GM18868 (cell line): ENCODE data around the gene ACACA.

Source experiments
- ATAC-seq: cut with Tn5 transposase; IDR thresholded peaks from one replicate; pipeline ENCODE4 v1.9.1; 2021; ENCODE audit warnings: mild to moderate bottlenecking, moderate library complexity; ENCODE audit not compliant: unreplicated experiment

ACACA gene

DNA sequence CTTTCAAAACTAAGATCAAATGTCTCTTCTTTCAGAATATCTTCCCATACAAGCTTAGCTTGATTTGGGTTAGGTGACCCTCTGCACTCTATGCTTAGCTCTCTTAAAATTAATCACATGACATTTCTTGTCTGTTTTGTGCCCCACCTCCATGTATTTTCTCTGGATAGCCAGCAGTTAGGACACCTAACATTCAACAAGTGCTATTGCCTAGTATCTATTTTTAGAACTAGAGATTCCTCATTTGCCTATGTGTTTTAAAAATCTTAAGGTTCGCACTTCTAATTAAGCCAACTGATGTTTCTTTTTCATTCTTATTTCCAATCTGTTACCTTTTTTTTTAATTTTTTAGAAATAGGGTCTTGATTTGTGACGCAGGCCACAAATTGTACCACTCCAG is 160.6 kb downstream of the ACACA start:
- no peak for ATAC-seq

DNA sequence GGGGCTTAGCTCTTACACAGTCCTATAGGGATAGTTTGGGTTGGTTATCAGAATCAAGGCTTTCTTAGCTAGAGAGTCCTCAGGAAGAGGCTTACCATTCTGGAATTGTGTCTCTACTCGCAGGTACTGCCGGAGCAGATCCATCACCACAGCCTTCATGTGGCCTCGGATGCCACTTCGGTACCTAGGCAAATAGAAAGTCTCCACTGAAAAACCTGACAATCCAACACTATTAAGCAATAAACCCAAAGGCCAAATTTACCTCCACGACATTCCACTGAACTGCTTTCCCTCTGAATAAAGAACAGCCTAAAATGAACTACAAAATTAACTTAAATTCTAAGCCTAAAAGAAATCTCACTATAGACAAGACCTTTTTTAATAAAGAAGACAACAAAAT is 166.3 kb downstream of the ACACA start:
- no peak for ATAC-seq

- no peak for ATAC-seq
Measured at GRCh38 chr17:37239690-37240334, 166.8 kb downstream of the ACACA start.

DNA sequence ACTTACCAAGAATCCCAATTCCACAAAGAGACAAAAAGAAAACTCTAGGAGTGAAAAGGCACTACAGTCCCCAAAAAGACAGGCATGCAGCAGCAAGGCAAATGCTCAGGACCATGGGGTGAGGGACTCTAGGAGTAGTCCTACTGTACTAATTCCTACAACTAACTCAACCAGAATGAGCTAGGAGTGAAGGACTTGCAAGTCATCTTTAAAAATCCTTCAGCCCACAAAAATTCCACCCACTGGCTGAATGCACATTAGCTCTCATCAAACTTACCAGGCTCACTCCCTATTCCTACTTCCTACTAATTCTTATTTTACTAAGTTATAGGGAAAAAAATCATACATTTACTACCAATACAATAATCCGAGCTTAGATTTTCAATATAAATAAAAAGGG is 172.5 kb downstream of the ACACA start:
- ATAC-seq: no peak

DNA sequence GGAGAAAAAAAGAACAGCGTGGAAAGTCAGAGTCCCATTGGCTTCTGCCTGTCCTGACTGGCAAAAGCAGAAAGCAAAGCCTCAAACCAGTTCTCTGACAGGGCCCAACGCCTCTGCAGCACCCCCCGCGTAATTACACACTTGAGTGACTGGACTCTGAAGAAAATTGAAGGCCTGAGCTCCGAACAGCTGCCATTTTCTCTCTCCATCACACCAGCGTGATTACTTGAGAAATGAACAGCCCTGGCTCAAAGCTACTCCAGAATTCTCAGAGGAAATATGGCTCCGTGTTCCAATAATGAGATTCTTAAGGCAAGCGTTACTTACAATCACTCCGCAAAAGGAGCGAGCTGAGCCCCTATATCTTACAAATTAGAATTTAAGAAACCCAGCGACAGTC is 173.6 kb downstream of the ACACA start:
- ATAC-seq: no peak

DNA sequence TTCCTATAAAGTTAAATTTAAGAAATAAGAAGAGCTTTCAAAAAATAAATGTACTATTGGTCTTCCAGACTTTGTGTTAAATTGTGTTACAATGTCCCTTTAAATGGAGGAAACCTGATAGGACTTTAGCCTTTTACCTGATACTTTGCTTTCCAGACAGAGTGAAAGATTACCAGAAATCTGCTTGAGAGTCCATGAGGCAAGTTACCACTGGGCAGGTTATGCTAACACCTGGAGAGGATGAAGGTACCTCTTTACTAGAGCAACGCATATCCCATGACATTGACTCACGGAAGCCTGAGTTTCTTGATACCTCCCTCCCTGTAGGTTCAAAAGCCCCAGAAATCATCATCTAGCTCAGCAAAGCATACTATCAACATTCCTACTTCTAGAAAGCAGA is 174.7 kb downstream of the ACACA start:
- no peak for ATAC-seq

GRCh38 chr17:37230633-37231032 is 176.0 kb downstream of the ACACA start:
- no peak for ATAC-seq

DNA sequence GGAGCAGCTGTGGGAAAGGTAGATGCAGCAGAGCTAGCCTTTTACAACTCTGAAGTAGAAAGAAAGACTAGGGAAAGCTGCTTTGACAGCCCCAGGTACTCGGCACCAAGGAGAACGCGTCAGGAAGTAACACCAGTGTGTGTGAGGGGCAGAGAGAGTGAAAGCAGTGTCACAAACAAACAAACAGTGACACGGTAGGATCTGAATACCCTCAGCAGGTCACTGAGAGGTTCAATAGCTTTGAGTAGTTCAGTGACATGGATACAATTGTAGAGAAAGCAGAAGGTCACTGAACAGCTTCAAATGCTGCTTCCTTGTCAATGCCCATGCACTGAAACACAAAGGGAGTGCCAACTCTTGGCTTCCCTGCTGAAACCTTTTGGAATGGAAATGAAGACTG is 181.2 kb downstream of the ACACA start:
- ATAC-seq: no peak

GRCh38 chr17:37221865-37222264 is 184.8 kb downstream of the ACACA start:
- no peak for ATAC-seq

GRCh38 chr17:37220607-37220953 is 186.1 kb downstream of the ACACA start:
- no peak for ATAC-seq

- no peak for ATAC-seq
Measured at GRCh38 chr17:37219876-37220606, 186.6 kb downstream of the ACACA start.

- no peak for ATAC-seq
Measured at GRCh38 chr17:37218849-37219248, 187.8 kb downstream of the ACACA start.

DNA sequence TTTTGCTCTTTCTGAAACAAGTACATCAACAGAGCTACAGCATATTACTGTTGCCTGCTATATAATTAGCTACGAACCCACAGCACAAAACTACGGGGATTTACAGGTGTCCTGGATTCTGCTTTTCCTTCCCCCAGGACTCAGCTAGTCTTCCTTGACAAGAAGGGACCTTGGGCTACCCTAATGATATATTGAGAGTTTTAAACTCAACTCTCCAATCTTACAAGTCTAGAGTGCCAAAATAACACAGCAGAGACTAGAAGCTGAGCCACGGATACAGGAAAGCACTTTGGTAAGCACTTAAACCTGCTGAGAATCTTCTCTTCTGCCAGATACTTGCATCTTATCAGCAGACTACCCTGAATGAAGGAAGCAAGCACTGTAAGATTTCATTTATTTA is 192.2 kb downstream of the ACACA start:
- no peak for ATAC-seq

GRCh38 chr17:37213927-37214326 is 192.7 kb downstream of the ACACA start:
- ATAC-seq: no peak

GRCh38 chr17:37212179-37212578 is 194.5 kb downstream of the ACACA start:
- no peak for ATAC-seq

DNA sequence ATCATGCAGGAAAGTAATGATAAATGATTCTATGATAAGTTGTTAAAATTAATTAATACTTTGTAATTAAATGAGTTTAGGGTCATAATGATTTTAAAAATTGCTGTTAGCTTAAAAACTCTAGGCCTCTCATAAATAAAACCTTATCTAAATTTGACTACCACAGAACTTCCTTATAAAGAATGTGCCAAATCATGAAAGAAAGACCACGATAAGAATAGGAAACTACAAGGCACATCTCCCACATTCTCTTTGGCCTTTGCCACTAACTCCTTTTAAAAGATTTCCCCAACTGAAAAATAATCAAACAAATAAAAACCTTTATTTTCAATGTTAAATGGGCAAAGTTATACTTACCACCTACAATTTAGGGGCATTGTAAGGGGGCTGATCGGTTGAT is 195.5 kb downstream of the ACACA start:
- ATAC-seq: no peak

GRCh38 chr17:37207103-37207502 is 199.5 kb downstream of the ACACA start:
- ATAC-seq: no peak

- no peak for ATAC-seq
Measured at GRCh38 chr17:37206299-37206698, 200.3 kb downstream of the ACACA start.

GRCh38 chr17:37200497-37200896 is 206.1 kb downstream of the ACACA start:
- ATAC-seq: no peak

DNA sequence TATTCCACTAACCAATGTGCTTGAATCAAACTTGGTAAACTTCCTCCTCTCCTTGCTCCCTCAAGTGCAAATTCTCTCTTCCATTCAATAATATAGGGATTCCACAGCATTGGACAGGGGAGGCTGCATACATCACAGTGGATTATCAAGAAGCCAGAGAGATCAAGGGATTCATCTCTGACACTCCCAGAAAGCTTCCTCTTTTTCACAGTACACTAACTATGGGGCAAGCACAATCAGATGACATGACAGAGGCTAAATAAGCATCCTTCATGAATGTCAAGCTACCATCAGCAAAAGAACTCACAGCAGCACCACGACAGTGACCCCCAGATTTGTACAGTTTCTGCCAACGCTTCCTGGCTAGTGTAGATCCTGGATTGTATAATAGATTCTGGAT is 209.3 kb downstream of the ACACA start:
- no peak for ATAC-seq

DNA sequence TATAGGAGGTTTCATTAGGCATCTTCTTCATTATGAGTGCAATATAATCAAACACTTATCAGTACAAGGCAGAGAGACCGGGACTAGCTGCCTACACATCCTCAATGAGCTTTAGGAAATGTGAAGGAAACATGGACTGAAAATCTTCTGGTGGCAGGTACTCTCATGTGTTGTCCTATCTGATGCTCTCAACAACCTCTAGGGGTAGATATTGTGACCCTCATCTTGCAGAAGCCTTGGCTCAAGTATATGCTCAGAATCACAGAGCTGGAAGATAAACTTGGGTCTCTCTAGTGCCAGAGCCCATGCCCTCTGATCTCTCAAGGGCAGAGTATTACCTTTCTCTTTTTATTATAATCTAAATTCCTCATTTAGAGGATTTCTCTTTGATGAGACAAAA is 212.4 kb downstream of the ACACA start:
- no peak for ATAC-seq

DNA sequence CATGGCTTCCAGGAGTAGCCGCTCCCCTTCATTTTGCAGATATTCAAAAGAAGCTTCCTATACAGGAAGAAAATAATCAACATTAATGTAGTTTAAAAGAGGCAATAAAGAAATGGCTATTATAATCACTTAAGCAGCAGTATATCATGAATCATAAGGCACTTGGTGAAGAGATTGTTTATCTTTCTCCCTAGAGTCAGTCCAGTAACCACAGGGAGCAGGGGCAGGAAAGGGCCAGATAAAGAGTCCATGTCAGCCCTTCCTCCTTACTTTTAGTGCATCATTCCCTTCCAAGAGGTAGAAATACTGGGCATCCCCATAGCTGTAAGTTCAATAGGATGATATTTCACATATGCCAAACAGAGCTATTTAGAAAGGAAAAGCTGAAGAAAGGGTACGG is 215.4 kb downstream of the ACACA start:
- ATAC-seq: no peak

DNA sequence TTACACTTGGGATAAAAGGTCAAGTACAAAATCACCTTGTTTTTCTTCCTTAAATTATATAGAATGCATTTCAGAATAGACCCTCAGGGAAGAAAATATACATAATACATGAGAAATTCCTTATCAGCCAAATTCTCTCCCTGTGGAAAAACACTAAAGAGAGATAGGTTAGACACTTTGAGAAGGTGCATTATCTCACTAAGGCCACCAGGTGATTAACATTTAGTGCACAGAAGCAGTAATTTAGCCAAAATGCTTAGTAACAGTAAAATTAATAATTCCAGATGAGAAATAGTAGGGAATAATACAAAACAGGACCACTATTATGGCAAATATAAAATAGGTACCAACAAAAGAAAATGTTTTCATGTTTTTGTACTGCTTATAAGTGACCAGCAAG is 216.1 kb downstream of the ACACA start:
- ATAC-seq: no peak
